SU-DHL-6 (cell line): ENCODE data around the gene MARK3.

Experiments used
- CTCF ChIP-seq: fragments of 200-600 bp; sonication (generic); IDR thresholded peaks from one replicate; pipeline ENCODE4 v1.5.1; 2017; ENCODE audit warnings: antibody characterized with exemption, mild to moderate bottlenecking, low read length, moderate library complexity; ENCODE audit not compliant: insufficient read depth, poor library complexity, severe bottlenecking
- EZH2phosphoT487 ChIP-seq: fragments of 200-600 bp; sonication (generic), shearing (Covaris generic); conservative IDR thresholded peaks from 2 replicates; pipeline ENCODE4 v1.6.1; 2018; ENCODE audit warnings: mild to moderate bottlenecking, antibody characterized with exemption, low read length, moderate library complexity, mixed read lengths

GRCh38 chr14:103547455-103547940, 162.3 kb downstream of the MARK3 start:
- no peak for TF ChIP-seq CTCF
- TF ChIP-seq EZH2phosphoT487 = no peak
